AG08395 (cell line): ENCODE data around the gene BRSK1.

Experiments used
- DNase-seq: peaks from one replicate; pipeline ENCODE4 v3.0.0; 2012; ENCODE audit warnings: mixed read lengths, low spot score

BRSK1 gene

DNA sequence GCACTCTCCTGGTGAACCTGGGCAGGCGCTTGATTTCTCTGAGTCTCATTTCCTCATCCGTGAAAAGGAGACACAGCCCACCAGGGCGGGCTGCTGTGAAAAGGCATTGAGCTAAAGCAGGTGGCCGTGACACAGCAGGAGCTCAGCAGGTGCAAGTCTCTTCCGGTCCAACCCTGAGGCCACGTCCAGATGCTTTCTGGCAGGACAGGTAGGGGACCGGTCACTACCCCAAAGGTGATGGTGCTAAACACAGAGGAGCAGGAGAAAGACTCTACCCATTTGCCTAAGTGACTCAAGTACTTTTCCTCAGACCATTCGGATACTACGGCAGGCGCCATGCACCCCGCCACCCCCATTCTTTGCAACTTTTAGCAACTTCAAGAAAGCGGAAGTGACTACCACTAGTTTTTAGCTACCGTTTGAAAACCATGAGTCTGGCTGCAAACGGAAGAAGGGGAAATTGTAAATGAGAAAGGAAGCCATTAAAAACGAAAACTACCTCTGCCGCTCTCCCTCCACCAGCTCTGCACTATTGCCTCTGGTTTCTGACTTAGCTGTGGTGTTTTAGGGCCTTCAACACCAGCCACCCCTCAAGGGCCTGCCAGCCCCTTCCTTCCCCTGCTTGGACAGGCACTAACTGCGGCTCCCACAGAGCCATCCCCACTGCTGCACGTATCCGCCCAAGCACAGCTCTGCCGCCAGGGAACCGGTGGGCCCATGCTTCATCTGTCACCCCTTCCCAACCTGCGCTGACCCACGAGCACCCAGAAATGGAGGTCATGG is 29.8 kb upstream of the BRSK1 start:
- no peak for DNase-seq

GRCh38 chr19:55254625-55254977 is 29.2 kb upstream of the BRSK1 start:
- no peak for DNase-seq

DNA sequence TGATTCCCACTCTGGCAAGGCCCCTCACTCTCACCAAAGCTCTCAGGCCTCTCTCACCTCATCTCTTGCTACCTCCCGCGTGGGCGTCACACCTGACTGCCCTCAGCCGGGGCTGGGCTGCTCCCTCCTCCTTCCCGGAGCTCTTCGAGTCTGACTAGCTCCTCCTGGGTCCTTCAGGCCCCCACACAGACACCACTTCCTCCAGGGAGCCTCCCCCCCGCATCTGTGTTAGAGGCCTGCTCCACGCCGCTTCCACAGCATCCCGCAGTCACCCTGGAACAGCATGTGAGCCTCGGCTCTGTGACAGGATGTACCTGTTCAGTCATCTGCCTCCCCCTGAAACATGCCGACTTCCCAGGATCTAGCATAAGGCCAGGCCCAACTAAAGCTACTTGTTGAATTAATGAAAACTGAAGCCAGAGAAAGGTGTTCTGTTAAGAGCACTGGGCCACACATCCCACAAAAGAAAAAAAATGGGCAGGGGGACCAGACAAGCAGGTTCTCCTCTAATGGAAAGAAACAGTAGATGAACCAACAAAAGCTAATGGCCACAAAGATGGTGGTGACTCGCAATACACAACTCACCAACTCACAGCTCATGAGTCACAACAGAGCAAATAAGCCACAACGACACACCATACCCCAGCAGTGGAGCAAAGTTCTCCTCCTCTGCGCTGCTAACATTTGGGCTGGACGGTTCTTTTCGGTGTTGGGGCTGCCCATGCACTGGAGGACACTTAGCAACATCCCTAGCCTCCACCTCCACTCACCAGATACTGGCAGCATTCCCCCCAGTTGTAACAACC is 28.0 kb upstream of the BRSK1 start:
- no peak for DNase-seq

- no peak for DNase-seq
Measured at GRCh38 chr19:55256562-55257460, 27.0 kb upstream of the BRSK1 start.

GRCh38 chr19:55257461-55258420 is 26.1 kb upstream of the BRSK1 start:
- DNase-seq: peak; percentile 30

DNA sequence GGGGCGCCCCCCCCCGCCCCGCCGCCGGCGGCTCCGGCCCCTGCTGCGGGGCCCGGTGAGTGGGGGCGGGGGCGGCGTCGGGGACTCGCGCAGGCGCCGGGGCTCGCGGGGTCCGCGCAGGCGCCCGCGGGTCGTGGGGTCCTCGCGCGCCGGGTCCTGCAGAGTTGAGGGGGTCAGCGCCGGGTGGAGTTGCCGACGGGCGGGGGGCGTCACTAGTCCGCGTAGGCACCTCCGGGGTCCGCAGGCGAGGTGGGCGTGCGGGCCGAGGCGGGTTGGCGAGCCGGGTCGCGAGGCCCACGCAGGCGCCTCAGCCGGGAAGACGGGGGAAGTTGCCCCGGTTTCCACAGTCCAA is 25.3 kb upstream of the BRSK1 start:
- DNase-seq: peak; percentile 53

GRCh38 chr19:55258828-55259539 is 24.8 kb upstream of the BRSK1 start, which contains the start of gene PPP6R1:
PPP6R1 (minus strand) TSS chr19:55259017; CDS start chr19:55247103, 11,914 bp downstream.
- DNase-seq: peak; percentile 100

DNA sequence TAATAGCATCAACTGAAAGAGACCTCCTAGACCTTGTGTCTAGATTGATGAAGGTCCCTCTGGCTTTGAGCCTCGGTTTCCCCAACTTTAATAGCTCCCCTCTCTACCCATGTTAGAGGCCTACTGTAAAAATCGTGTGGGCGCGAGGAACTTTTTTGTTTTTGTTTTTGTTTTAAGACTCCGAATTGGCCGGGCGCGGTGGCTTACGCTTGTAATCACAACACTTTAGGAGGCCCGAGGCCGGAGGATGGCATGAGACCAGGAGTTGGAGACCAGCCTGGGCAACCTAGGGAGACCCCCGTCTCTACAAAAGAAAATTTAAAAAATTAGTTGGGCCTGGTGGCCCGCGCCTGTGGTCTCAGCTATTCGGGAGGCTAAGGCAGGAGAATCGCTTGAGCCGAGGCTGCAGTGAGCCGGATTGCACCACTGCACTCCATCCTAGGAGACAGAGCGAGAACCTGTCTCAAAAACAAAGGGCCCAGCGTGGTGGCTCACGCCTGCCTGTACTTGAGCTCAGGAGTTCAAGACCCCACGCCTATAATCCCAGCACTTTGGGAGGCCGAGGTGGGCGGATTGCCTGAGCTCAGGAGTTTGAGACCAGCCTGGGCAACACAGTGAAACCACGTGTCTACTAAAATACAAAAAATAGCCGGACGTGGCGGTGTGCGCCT is 24.1 kb upstream of the BRSK1 start:
- DNase-seq: no peak

DNA sequence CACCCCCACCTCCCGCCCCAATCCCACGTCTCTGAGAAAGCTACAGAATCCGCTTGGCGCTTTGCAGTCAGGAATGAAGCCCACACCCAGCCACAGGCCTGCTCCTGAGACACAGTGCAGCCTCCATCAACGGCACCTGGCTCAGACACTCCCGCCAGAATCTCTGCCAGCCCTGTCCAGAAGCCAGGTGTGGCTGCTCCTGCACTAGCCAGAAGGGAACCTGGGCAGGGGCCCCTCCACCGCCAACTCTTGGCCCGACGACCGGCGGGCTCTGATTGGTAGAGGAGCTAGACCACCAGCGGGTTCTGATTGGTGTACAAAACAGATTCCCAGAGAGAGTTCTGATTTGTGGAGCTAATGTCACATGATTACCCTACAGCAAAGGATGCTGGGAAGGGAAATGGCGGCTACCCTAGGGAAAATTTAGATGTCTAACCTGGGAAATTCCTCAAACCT is 22.1 kb upstream of the BRSK1 start:
- no peak for DNase-seq

GRCh38 chr19:55262359-55262758 is 21.4 kb upstream of the BRSK1 start:
- no peak for DNase-seq

DNA sequence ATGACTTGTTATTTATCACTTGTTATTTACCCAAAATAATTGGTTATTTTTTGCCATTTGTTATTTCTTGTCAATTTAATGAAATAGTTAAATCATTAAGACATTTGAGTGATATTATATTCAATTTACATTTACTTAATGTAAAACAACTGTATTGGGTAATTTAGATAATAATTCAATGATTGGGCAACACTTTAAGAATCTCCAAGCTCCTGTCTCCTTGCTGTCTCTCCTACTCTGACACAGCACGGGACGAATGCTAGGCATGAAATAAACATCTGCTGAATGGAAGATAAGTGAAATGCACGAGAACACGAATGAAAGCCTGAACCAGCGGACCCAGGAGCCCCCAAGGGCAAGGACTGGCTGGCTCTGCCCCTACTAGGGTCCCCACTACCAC is 19.3 kb upstream of the BRSK1 start:
- DNase-seq: no peak

GRCh38 chr19:55265173-55265572 is 18.6 kb upstream of the BRSK1 start:
- no peak for DNase-seq

- DNase-seq: no peak
Measured at GRCh38 chr19:55265723-55266386, 17.9 kb upstream of the BRSK1 start.

DNA sequence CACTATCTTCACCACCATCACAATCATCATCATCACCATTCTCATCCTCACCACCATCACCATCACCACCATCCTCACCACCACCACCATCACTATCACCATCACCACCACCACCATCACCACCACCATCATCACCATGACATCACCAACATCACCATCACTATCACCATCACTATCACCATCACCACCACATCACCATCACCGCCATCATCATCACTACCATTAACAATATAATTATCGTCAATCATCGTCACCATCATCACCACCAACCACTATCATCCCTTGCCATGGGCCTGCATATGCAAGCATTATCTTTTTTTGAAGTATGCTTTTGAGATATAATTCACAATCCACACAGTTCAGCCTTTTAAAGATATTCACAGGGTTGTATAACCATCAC is 17.4 kb upstream of the BRSK1 start:
- DNase-seq: no peak

GRCh38 chr19:55266840-55267239 is 17.0 kb upstream of the BRSK1 start:
- no peak for DNase-seq

DNA sequence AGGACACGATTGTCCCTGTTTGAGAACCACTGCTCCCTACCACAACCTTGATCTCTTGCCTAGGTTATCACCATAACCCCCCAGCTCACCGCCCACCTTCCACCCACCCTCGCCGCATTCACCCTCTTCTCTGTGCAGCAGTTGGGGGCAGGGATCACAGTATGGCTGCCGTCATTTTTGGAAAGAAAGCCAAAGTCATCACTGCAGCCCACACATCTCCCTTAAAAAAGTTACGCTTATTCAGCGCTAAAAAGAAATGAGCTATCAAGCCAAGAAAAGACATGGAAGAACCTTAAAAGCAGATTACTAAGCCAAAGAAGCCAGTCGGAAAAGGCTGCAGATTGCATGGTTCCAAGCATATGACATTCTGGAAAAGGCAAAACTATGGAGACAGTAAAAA is 14.5 kb upstream of the BRSK1 start:
- DNase-seq: no peak

DNA sequence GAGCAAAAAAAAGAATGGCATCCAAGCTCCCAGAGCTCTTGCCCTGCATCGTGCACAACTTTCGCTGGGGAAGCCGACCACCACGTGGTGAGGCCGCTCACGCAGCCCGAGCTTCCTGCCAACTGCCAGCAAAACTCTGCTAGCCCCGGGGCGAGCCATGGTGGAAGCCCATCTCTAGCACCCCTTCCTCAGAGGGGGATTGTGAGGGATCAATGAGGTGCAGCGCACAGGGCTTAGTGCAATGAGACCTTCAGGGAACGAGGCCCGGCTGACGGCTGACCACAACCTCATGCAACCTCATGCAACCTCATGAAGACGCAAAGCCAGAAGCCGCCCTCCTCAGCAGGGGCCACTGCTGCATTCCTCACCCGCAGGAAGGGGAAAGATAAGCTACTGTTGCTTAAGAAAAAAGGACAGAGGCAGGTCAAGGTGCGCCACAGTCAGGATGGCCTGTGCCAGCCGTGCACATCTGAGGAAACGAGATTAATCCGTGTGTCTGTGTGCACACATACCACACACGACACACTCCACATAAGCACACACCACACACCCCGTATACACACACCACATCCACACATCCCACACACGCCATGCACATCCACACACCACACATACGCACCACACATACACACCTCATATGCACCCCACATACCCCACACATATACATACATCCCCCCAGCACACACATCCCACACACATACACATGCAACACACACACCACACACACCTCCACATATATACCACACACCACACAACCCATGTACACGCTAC is 13.4 kb upstream of the BRSK1 start:
- no peak for DNase-seq

DNA sequence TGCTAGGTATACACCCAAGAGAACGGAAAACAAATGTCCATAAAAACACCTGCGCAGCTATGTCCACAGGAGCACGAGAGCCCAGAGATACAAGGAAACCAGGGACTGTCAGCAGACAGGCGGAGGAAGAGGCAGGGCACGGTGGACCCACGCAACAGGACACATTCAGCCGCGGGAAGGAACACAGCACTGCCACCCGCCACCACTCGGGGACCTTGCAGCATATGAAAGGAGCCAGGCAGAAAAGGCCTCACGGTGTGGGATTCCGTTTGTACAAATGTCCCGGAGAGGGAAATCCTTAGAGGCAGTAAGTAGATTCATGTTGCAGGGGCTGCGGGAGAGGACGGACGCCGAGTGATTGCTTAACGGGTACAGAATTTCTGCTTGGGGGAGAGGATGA is 11.7 kb upstream of the BRSK1 start:
- no peak for DNase-seq
